ENCODE data around the gene MSL1.

Gene MSL1

GRCh38 chr17:40091691-40092397, 29.9 kb upstream of the MSL1 start:
- DNase-seq, result no peak

DNA sequence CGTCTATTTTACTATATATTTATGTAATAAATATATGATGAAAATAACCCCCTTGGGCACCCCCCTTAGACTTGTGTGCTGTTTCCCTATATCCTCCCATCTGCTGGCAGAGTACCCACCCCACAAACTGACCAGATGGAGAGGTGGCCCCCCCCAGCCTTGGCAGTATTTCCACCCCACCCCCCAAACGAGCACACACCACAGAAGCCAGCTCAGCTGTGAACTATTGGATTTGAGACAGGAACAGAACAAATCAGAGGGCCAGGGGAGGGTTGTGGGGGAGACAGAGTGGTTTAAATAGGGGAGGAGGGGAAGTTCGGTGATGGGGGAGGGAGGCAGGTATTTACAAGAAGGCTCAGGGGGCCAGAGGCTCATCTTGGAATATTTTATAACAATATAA, 29.2 kb upstream of the MSL1 start:
- DNase-seq, result no peak

DNA sequence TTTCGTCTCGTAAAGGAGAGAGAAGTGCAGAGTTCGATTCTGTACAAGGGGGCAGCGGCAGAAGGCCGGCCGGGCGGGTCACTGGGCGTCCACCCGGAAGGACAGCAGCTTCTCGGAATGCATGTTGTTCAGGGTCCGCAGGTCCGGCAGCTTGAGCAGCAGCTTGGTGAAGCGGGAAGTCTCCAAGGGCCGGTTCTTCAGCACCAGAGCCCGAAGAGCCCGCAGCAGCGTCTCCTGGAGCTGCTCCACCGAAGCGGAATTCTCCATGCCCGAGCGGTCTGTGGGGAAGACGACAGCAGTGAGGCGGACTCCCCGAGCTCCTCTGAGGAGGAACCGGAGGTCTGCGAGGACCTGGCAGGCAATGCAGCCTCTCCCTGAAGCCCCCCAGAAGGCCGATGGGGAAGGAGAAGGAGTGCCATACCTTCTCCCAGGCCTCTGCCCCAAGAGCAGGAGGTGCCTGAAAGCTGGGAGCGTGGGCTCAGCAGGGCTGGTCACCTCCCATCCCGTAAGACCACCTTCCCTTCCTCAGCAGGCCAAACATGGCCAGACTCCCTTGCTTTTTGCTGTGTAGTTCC, 28.7 kb upstream of the MSL1 start:
- DNase-seq, result no peak

- DNase-seq, result no peak
Measured at GRCh38 chr17:40093580-40094201, 28.1 kb upstream of the MSL1 start.

GRCh38 chr17:40094874-40095273, 26.9 kb upstream of the MSL1 start:
- no peak for DNase-seq

- no peak for DNase-seq
Measured at GRCh38 chr17:40095351-40095943, 26.3 kb upstream of the MSL1 start.

DNA sequence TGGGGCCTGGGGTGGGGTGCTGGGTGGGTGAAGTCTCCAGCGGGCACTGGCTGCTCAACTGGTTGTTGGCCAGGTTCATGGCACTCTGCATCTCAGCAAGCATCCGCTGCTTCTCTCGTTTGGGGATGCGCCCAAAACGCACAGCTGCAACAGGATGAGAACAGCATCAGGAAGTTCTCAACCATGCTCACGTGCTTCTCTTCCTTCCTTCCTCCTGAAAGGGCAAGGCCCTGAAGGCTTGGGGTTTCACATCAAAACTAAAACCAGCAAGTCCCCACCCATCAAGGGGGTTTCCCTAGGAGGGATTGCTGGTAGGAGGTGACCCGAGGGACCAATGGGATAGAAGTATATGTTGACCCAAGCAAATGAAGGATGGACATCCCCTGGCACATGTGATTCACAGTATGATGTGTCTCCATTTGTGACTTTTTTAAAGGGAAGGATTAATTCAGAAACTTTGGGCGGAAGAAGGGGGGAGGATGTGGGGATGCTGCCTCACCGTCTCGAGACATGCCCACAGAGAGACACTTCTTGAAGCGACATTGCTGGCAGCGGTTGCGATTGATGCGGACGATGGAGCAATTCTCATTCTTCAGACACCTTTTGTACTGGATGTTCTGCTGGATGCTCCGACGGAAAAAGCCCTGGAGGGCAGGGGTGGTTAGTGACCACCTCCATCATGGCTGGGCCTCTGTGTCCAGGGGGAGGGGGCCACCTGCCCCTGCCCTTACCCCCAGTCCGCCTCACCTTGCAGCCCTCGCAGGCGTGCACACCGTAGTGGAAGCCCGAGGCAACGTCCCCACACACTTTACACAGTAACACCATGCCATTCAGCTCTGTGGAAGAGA, 25.6 kb upstream of the MSL1 start:
- DNase-seq, result peak; percentile 89 to 97

DNA sequence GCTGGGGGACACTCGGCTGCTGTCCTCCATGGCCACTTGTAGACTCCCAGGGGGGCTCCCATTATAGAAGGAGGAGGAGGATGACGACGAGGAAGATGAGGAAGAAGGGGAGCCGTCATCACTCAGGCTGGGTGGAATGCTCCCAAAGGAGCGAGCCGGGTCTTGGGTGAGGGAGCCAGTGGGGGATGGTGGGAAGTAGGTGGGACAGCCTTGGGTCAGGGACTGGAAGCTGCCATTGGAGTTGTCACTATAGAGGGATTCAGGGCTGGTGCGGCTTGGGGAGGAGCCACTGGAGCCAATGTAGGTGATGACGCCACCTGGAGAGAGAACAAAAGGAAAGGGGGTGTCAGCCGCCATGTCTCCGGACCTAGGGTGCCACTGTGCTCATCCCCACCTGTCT, 24.7 kb upstream of the MSL1 start:
- DNase-seq, result no peak

DNA sequence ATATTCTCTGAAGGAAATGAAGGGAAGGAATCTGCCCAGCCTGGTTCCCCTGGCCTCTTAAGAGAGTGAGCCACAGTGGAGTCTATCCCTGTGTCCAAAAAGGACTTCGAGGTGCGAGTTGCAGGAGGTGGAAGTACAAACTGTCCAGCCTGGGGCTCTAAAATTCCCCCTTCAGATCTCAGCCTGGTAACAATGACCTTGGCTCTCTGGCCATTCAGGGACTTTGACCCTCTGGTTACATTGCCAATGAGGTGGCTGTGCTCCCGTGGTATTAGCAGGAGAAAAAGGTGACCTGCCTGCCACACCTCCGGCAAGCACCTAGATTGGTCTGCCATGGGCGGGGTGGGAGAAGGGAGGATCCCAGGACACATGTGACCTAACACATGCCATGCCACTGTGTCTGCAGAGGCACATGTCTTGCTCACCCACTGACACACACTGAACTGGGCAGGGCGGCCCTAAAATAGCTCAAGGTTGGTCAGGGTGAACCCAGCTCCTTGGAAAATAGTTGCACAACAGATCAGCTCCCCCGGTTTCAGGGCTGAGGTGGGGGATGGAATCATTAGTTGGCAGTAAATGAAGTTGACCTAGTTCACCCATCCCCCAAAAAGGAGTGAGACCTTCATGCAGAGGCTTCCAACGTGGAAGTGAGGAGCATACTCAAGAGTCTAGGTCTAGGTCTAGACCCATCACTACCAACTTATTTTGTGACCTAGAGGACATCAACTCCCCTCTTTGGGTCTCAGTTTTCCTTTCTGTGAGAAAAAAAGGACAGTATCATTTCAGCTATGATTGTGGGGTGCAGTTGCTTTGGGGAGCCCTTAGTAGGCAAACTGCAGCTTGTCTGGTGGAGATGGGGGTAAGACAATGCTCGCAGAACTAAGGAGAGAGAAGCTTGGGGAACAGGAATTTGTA, 23.6 kb upstream of the MSL1 start:
- peak; percentile 34 to 40 for DNase-seq

DNA sequence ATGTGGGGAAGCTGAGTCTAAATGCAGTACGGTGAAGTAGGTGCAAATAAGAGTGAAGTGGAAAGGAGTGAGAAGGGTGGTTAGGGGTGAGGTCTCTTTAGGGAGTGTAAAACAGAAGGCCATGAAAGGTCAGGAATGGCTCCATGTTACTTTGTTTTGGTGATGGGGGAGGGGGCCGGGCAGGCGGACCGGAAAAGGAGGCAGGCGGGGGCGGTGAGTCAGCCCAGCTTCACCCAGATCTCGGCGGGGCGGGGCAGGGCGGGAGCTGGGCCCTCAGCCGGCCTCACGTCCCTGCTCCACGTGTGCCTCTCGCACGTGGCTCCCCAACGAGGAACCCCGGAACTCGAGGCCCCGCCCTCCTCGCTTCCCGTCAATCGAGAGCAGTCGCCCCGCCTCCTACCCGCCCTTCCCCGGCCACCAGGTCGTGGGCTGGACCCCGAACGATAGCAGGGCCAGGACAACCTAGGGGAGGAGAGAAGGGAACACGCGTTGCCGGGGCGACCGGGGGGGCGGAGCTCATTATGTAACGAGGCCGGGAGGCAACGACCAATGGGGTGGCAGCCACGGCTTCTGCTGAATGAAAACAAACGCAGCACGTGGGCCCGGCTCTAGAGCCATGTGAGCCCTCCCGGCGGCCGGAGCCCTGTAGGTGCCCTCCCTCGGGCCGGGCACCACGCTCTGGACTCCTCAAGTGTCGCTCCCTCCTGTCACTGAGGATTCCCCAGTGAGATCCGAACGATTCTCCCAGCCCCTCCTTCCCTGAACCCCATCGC, 22.7 kb upstream of the MSL1 start:
- DNase-seq, result peak; percentile 89 to 97

DNA sequence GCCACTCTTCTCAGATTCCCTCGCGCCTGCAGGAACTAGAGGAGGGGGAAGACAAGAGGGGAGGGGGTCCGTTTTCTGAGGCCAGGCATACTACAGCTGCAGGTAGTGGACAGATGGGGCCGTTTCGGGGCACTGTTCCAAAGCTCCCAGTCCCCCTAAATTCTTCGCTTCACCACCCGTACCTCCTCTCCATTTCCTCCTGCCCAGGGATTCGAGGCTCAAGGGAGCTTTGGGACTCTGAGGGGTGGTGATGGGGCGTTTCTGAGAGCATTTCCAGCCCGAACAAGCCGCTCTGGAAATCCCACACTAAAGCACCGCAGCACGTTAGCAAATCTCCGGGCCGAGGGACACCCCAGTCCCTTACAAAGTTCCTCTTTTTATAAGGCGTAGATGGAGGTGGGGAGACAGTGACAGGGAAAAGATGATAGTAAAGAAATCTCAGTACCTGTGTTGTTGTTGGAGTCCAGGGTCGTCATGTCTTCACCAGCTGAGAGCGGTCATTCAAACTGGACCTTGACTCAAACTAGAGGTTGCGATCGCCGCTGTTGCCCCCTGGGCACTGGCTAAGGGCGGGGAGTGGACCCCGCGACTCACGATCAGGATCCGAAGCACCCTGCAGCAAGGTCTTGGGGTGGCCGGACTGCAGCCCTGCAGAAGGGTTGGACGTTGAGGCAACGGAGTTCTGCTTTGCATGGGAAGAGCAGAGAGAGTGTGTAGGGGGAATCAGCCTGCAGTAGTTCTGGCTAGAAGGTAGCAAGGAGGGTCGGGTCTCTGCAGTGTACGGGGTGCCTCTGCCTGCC, 22.0 kb upstream of the MSL1 start:
- DNase-seq, result peak; percentile 46 to 47

- no peak for DNase-seq
Measured at GRCh38 chr17:40100419-40100668, 21.4 kb upstream of the MSL1 start, which contains the start of gene NR1D1. Gene NR1D1, minus strand, starts transcription at chr17:40100589. Its CDS starts 495 bp downstream, at chr17:40100094.

DNA sequence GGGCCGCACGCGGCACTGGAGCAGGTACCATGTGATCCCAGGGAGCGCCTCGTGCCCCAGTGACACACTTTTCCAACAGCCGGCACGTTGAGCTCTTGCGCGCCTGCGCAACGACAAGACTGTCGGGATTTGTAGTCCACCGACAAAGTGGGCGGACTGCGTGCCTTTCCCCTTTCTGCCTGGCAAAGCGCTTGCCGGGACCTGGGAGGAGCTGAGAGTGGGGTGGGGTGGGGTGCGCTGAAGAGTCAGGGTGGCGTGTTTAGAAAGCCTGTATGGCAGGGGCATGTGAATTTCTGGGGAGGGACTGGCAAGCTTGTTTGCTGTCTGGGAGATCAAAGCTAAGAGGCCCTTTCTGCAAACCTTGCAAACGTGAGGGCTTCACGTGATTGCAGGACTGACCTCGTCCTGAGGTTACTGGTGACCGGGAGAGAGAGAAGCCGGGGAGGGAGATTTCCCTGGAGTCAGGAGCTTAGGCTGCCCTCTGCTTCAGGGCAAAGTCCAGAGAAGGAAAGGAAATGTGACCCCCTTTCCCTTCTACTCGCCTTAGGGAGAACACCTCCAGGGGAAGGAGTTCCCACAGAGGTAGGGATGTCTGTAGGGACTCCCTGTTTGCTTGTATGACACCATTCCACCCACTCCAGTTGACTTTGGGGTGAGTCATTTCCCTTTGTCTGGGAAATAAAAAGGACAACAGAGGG, 21.0 kb upstream of the MSL1 start:
- DNase-seq, result peak; percentile 94 to 95

DNA sequence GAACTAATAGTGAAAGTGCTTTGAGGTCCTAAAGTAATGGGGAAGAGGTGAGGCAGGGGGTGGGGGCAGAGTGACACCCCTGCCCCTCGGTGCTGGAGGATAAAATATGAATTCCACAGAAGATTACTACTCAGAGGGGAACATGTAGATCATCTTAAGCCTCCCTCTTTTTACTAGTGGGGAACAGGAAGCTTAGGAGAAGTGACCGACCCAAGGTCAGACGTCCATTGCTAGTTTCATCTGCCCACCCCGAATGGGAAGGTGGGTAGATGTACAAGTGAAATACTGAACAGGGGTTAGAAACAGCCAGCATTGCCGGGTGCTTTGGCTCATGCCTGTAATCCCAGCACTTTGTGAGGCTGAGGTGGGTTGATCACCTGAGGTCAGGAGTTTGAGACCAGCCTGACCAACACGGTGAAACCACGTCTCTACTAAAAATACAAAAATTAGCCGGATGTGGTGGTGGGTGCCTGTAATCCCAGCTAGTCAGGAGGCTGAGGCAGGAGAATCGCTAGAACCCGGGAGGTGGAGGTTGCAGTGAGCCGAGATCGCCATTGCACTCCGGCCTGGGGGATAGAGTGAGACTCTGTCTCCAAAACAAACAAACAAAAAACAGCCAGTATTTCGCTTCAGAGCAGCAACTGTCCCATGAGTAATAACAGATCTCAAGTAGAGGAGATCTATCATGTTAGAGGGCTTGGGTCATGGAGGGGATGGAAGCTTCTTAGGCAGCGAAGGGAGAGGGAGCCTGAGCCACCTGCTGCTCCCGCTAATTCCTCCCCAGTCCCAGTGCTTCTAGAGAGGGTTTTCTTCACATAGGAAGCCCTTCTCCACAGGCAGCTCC, 20.2 kb upstream of the MSL1 start:
- DNase-seq, result no peak

DNA sequence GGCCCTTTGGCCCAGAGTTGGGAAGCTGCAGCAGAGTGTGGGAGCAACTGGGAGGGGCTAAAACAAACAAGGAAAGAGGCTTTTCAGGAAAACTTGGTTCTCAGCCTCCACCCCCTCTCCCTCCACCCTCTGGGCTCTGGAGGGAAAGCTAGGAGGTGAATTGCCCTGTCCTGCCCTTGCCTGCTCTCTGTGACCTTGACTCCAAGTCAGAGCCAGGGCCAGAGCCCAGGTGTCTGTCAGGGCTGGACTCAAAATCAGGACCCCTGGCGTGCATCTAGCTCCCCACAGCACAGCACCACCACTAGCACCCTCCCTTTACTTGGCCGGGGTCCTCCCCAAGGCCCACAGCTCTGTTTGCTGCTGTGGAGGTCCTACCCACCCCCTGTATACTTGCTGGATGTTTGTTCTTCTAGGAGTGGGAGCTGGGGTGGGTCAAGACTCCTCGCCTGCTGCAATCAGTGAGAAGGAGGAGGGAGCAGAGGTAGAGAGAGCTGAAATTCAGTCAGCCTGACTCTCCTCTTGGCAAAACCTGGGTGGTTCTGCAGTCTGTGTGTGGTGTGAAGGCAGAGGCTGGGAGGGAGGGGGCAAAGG, 18.6 kb upstream of the MSL1 start:
- no peak for DNase-seq

DNA sequence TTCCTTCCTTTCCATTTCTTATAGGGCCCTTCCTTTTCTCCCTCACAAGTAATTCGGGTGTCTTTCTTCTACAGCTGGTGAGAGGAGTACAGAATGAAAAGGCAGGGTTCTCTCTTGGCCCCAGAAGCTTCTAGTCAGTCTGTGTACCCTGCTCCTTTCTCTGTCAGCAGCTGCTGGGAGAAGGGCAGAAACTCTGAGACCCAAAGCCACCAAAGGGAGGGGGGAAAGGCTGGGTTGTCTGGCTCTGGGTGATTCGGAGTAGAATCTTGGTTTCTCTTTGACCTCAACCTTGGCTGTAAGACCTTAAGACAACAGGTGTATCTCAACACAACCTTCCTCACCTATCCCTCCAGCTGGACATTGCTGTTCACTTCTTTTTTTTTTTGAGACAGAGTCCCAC, 18.1 kb upstream of the MSL1 start:
- DNase-seq, result no peak

- DNase-seq, result no peak
Measured at GRCh38 chr17:40104594-40105486, 16.9 kb upstream of the MSL1 start.
